ENCODE data around the gene EHD2.

- TF ChIP-seq MAFK (IDR thresholded peaks at IDR 0.05; ENCODE audit: low read depth, low read length) (no peak), NFE2L2 (IDR thresholded peaks at IDR 0.05; ENCODE audit: low read depth, low read length) (no peak)
These were observed 47.4 kb downstream of the EHD2 start for GRCh38 chr19:47760632-47760999.

Data from IMR-90 (cell line).